Lung (tissue), 12 donors: ENCODE measurements around the gene MMAB. TPM values are rescaled to one million over a fixed set of nuclear protein-coding genes. Genes with fewer than 3 reads are reported as not detected.

Source experiments
- ATAC-seq: fragments of 200-7000 bp; cut with Tn5 transposase; one replicate; pipeline ENCODE4 v1.9.1; 2020; ENCODE audit warnings: moderate number of reproducible peaks; ENCODE audit not compliant: insufficient read depth, low FRiP score
- DNase-seq, 3 donors: peaks; one replicate each; pipeline ENCODE4 v3.0.0-alpha.2; 2013 to 2017
- H3K27ac ChIP-seq, 2 donors: one replicate each; pipeline ENCODE4 v1.5.1; 2013; ENCODE audit warnings: mild to moderate bottlenecking in 2 of 2, moderate library complexity in 2 of 2, control low read depth in 1 of 2, inconsistent platforms in 1 of 2, low read depth in 1 of 2, low read length in 1 of 2
- H3K27me3 ChIP-seq, 3 donors: one replicate each; pipeline ENCODE4 v1.5.1; 2013; ENCODE audit warnings: low read length in 2 of 3; ENCODE audit not compliant: control insufficient read depth in 3 of 3, insufficient read depth in 3 of 3
- H3K36me3 ChIP-seq, 4 donors: one replicate each; pipeline ENCODE4 v1.5.1; 2013; ENCODE audit warnings: low read length in 4 of 4, mild to moderate bottlenecking in 1 of 4, moderate library complexity in 1 of 4; ENCODE audit not compliant: control insufficient read depth in 4 of 4, insufficient read depth in 4 of 4
- H3K4me1 ChIP-seq, 5 donors: one replicate each; pipeline ENCODE4 v1.5.1; 2013; ENCODE audit warnings: low read length in 5 of 5, mild to moderate bottlenecking in 2 of 5, moderate library complexity in 1 of 5; ENCODE audit not compliant: control insufficient read depth in 5 of 5, insufficient read depth in 5 of 5
- H3K4me3 ChIP-seq: one replicate; pipeline ENCODE4 v1.5.1; 2013; ENCODE audit warnings: mild to moderate bottlenecking, control low read depth, moderate library complexity
- H3K9ac ChIP-seq, 2 donors: one replicate each; pipeline ENCODE4 v1.5.1; 2013; ENCODE audit warnings: low read length in 2 of 2, control low read depth in 1 of 2; ENCODE audit not compliant: insufficient read depth in 1 of 2
- H3K9me3 ChIP-seq, 4 donors: one replicate each; pipeline ENCODE4 v1.5.1; 2013; ENCODE audit warnings: low read length in 3 of 4, mild to moderate bottlenecking in 1 of 4, moderate library complexity in 1 of 4; ENCODE audit not compliant: control insufficient read depth in 4 of 4, insufficient read depth in 3 of 4
- WGBS, 2 donors: extraction: QIAGEN DNeasy Blood & Tissue Kit; methylation state at CpG; one replicate each; pipeline ENCODE4 v1.1.7; 2013; 5-methylcytosine and 5-hydroxymethylcytosine counted together
- polyA plus RNA-seq, 2 donors: library from polyadenylated mRNA; stranded (reverse); fragments of 200-250 nt; gene quantifications; one replicate each; pipeline ENCODE4 v1.2.1, GENCODE V29; 2013
- total RNA-seq, 2 donors: library from RNA; depleted of rRNA in 1 of 2; stranded (reverse); fragments of >200 nt in 1 of 2; gene quantifications; one replicate each; pipeline ENCODE4 v1.2.1, GENCODE V29; 2014 to 2021
- TF ChIP-seq, protein P1 (sequence below): IDR thresholded peaks from 2 replicates; pipeline ENCODE4 v1.5.1; 2012; ENCODE audit warnings: mild to moderate bottlenecking; ENCODE audit errors: control extremely low read depth, extremely low read depth
- donor health status: control.
- donor health status: control.
- donor health status: Bipolar disorder and iron deficiency.
- donor health status: healthy.
- donor health status: DM: yes; HTN: yes; CAD: no.

Gene MMAB
- total and polyA plus RNA-seq, 4 donors, result 23.8 to 90.2 (median 77.9) TPM

- no peaks in the 10 kb centered on the region for H3K27me3 ChIP-seq
- TF ChIP-seq, protein P1, sequence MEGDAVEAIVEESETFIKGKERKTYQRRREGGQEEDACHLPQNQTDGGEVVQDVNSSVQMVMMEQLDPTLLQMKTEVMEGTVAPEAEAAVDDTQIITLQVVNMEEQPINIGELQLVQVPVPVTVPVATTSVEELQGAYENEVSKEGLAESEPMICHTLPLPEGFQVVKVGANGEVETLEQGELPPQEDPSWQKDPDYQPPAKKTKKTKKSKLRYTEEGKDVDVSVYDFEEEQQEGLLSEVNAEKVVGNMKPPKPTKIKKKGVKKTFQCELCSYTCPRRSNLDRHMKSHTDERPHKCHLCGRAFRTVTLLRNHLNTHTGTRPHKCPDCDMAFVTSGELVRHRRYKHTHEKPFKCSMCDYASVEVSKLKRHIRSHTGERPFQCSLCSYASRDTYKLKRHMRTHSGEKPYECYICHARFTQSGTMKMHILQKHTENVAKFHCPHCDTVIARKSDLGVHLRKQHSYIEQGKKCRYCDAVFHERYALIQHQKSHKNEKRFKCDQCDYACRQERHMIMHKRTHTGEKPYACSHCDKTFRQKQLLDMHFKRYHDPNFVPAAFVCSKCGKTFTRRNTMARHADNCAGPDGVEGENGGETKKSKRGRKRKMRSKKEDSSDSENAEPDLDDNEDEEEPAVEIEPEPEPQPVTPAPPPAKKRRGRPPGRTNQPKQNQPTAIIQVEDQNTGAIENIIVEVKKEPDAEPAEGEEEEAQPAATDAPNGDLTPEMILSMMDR, result no peak
- H3K4me3 ChIP-seq, result no peak overlapping the region
- H3K4me1 ChIP-seq, result peaks cover 0 to 9% (median 0%) of the 10 kb centered on the region in 5 donors
- 88 to 93% methylated on average over 7 of the region's 7 CpGs for WGBS, 2 donors
- peaks cover 4 to 39% (median 9%) of the 10 kb centered on the region in 4 donors for H3K36me3 ChIP-seq
- H3K9me3 ChIP-seq, result no peaks in the 10 kb centered on the region
- DNase-seq (no peak), ATAC-seq (no peak)
- H3K9ac ChIP-seq, result no peak overlapping the region
- no peak overlapping the region for H3K27ac ChIP-seq
Measured at GRCh38 chr12:109568486-109568885, 4.8 kb downstream of the MMAB start.

DNA sequence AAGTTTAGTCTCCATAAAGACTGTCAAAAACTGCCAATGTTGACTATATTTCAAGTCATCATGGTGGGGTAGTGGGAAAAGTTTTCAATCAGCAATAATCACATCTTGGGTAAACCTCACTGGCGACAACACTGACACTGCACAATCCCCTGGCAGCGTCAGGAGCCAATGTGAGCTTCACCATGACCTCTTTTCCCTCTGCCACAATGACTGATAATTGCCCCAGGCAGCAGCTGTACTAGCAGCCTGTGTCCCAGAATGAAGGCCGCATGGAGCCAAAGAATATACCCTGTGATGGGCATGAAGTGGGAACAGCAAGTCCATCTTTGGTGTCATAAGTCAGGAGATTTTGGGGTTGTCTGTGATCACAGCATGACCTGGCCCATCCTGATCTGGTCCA is 5.3 kb downstream of the MMAB start:
- Histone ChIP-seq H3K27ac (no peak overlapping the region), H3K4me1 (peaks cover 0 to 7% (median 0%) of the 10 kb centered on the region in 5 donors), H3K27me3 (no peaks in the 10 kb centered on the region), H3K9ac (no peak overlapping the region), H3K9me3 (no peaks in the 10 kb centered on the region), H3K4me3 (no peak overlapping the region), H3K36me3 (peaks cover 4 to 41% (median 10%) of the 10 kb centered on the region in 4 donors)
- no peak for DNase-seq
- no peak for ATAC-seq
- TF ChIP-seq, protein P1, result no peak
- 91 to 93% methylated on average over 3 of the region's 3 CpGs for WGBS, 2 donors

GRCh38 chr12:109567296-109567695 is 6.0 kb downstream of the MMAB start:
- TF ChIP-seq, protein P1, result no peak
- ATAC-seq (no peak), DNase-seq (no peak)
- Histone ChIP-seq H3K4me3 (no peak overlapping the region), H3K36me3 (peaks cover 4 to 47% (median 14%) of the 10 kb centered on the region in 4 donors), H3K4me1 (peaks cover 0 to under 1% (median 0%) of the 10 kb centered on the region in 5 donors), H3K9ac (no peak overlapping the region), H3K27ac (no peak overlapping the region), H3K27me3 (no peaks in the 10 kb centered on the region), H3K9me3 (peaks cover 0 to under 1% (median 0%) of the 10 kb centered on the region in 4 donors)
- 89 to 92% methylated on average over 10 of the region's 10 CpGs for WGBS, 2 donors

DNA sequence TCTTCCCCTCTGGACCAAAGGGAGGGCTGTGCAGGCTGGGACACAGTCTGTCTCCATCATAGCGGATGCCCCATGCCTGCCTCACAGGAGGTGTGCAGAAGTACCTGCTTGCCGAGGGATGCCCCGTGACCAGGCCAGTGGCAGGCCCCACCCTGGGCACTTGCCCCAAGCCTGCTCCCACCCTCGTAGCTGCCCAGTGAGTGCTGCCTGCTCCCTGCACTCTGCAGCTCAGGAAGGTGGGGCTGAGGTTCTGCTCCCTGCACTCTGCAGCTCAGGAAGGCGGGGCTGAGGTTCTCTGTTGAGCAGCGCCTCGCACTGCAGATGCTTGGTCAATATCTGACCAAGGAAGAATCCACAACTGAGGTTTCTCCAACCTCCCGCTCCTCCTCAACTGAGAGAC is 6.9 kb downstream of the MMAB start:
- WGBS, 2 donors, result 95% methylated on average over 8 of the region's 8 CpGs
- DNase-seq (no peak), ATAC-seq (no peak)
- Histone ChIP-seq H3K4me3 (no peak overlapping the region), H3K4me1 (no peaks in the 10 kb centered on the region), H3K27me3 (no peaks in the 10 kb centered on the region), H3K9me3 (peaks cover 0 to 1% (median 0%) of the 10 kb centered on the region in 4 donors), H3K27ac (no peak overlapping the region), H3K9ac (no peak overlapping the region), H3K36me3 (peaks cover 4 to 48% (median 15%) of the 10 kb centered on the region in 4 donors)
- TF ChIP-seq, protein P1, result no peak
